Dermis blood vessel endothelial cell (primary cell): ENCODE data around the gene EIF6. TPM values are rescaled to one million over a fixed set of nuclear protein-coding genes. Genes with fewer than 3 reads are reported as not detected.

ENCODE experiments used
- DNase-seq: peaks from one replicate; pipeline ENCODE4 v3.0.0; 2010
- total RNA-seq: library from RNA; depleted of rRNA; stranded (reverse); fragments of >200 nt; gene quantifications from 2 replicates; pipeline ENCODE4 v1.2.3, GENCODE V29; 2014

EIF6 gene
- total RNA-seq, 1 donor from 2014 or later = 186 TPM

DNA sequence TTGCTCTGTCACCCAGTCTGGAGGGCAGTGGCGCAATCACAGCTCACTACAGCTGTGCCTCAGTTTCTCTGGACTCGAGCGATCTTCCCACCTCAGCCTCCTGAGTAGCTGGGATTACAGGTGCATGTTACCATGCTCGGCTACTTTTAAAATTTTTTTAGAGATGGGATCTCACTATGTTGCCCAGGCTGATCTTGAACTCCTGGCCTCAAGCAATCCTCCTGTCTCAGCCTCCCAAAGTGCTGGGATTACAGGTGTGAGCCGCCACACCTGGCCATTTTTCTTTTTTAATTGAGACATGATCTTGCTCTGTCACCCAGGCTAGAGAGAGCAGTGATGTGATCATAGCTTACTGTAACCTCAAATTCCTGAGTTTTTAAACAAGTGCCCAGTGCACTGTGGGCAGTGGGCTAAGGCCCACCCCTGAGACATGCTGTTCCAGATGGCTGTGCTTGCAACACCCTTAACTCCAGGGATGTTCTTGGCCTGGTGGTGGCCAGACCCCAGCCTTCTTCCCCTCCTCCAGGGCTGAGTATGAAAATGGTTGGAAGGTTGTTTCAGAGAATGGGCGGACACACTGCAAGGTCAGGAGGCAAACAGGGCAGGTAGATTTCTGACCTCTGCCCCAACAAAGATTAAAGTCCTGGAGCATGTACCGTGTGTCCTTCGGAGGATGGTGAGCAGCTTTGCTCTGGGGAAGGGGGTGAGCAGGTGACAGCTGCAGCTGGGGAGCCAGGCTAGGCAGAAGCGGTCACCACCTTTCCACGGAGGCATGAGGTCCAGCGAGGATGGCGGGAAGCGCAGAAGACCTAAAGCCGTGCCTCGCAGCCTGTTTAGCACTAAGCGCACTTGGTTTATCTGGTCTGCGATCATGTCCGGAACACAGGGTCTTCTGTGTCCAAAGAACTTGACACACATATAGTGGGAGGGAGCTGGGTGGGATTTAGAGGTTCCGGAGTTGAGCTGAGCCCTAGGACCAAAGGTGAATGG is 9.0 kb upstream of the EIF6 start:
- DNase-seq = no peak

DNA sequence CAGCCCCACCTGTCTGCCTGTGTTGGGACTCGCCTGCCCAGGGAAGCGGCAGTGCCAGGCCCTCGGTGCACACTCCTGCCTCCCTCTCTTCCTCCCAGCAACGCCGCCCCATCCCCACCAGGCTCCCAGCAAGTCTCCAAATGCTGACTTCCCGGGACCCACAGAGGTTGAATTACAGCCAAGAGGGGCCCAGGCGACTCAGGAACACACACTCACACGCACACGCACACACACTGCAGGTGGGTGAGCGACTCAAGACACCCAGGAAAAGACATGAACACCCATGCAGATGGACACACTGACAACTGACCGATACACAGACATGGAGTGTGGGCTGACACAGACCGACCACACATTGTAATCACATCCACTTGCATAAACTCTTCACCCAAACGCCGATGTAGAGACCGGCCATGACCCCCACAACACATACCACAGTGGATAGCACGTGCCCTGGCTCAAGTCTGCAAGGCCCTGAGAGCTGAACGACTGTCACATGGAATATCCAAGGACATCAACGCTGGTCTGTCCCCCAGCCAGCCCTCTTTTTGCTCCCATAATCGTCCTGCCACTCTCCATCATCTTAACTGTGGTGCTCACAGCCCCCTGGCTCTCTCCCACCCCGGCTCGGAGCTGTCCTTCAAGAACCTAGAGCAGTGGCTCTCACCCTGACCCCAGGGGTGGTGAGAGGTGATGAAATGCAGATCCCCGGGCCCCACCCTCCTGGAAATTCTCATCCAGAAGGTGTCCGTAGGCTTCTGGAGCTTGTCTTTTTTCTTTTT is 8.1 kb upstream of the EIF6 start:
- no peak for DNase-seq

DNA sequence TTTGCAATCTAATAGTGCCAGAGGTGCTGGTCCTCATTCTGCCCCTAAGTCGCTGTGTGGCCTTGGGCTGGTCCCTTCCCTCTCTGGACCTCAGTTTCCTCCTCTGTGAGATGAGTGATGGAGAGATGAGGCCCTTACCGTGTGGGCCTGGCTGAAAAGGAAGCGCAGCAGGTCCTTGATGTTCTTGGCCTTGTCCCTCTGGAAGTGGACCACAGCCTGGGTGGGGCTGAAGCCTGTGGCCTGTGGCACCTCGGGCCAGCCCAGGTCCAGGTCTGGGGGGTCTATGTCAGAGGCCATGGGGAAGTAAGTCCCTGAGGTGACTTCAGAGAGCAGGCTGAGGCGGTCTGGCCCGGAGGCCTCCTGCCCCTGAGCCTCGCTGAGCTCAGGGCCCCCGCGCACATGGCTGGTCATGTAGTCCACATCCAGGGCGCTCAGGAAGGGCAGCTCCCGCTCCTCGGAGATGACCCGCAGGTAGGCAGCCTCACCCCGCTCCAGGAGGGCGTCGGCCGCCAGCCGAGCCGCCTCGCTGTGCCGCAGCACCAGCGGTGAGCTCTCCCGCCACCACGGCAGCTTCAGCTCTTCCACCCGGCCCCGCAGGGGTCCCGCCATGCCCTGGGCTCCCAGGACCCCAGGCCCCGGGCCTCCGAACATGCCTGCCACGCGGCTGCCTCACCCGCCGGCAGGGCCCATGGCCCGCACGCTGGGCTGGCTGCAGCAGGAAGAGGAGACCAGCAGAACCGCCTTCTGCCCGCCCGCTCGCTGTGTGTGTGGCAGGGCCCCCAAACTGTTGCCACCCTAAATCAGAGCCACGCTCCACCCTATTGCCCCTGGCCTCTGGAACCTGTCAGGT is 7.3 kb upstream of the EIF6 start, which contains the start of gene FAM83C:
Gene FAM83C, minus strand, starts transcription at position 772 of the 850 bp plus-strand sequence. Its CDS starts 121 bp downstream, at position 651.
- DNase-seq = no peak

DNA sequence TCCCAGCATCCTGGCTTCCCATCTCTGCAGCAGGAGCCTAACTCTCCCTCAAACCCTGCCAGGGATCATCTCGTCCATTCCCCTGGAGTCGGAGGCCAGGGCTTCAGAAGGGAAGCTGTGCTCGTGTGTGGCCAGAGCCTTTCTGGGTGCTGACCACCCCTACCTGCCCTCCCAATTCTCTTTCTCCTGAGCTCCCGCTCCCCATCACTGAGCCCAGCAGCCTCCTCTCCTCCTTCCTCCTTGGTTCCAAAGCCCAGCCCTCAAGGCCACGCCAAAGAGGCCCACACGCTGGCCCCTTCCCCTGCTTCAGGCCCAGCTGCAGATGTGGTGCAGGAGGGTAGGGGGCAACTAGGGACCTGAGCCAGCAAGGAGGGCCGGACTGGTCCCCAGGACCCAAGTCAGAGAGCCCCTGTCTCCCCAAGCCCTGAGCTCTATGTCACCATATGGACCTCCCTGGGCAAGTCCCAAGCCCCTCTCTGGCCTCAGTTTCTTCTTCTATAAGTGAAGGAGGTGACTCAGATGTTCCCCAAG is 6.4 kb upstream of the EIF6 start:
- DNase-seq = no peak

DNA sequence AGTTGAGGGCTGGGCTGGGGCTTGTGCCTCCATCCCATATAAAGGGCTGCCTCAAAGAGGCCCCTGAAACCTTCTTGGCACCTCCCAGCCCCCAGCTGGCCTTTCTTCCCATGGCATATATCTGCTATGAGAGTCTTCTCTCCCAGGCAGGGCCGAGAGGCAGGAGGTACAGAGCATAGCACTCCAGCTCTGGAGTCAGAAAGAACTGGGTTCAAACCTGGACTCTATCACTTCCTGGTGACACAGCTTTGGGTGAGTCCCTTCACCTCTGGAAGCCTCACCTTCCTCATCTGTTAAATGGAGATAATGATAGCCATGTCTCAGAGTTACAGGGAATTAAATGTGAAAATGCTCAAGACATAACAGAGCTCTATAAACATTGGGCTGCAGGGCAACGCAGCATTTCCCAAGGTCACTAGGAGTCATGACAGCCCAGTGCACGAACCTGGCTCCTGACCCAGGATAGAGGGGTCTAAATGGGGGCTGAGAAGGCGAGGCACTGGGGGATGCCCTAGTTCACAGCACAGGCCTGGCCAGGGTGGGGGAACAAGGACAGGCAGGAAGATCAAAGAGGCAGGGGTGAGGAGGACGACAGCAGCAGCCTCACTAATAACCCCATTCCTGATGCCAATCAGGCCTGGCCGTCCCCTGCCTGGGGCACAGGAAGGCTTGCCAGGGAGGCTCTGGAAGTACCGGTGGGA is 5.8 kb upstream of the EIF6 start:
- no peak for DNase-seq

DNA sequence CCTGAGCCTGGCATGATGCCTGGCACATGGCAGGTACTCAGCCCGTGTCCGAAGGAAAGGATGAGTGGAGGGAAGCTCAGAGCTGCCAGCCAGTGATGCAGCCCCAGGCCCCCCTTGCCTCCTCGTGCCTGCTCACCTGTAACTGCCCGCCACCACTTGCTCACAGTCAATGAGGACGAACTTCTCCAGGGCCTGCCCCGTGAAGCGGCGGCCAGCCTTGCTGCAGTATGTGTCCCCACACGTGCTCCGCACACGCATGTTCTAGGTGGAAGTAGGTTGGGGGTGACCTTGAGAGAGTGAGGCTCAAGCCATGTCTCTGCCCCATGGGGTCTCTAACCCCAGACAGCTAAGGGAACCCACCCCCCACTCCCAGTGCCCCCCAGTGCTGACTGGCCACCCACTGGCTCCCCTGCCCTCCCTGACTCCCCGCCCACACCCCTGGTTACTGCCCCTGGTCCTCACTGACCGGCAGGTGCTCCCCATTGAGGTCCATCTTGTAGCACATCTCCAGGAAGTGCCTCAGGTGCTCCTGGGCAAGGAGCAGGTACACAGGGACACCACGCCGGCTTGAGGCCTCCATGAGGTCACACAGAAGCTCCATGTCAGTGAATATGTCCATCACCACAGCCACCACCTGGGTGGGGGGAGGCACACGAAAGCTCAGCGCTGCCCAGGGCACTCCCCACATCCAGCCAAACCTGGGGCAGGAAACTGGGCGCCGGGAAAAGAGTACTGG is 3.9 kb upstream of the EIF6 start:
- no peak for DNase-seq

DNA sequence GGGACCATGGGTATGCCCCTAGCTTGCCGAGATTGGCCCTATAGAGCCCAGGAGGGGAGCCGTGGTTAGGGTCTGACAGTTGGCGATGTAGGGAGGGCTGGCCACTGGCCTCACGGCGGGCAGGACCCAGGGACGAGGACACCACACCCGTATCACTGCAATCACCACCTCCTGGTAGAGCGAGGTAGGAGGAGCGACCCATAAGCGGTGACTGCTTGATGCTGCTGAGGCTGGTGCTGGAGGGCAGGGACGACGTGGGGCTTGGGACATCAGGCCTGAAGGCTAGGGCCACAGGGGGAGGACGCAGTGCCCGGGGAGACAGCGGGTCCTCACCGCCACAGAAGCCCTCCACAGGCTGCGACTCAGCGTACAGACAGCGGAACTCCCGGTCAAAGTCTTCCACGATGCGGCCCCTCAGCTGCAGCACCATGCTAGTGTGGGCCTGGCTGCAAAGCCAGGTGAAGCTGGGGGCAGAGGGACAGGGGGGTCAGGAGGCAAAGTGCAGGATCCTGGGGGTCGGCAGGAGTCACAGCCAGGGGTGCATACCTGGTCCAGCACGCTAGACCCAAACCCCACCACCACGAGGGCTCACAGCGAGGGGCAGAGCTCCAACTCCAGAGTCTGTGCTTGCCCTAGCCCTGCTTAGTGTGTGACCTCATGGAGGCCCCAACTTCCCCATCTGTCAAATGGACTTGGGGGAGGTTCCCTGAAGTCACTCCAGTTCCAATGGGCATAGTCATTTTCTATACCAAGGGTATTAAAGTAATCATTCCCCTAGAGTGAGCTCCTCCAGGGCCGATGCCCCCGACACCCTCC is 3.1 kb upstream of the EIF6 start:
- no peak for DNase-seq

DNA sequence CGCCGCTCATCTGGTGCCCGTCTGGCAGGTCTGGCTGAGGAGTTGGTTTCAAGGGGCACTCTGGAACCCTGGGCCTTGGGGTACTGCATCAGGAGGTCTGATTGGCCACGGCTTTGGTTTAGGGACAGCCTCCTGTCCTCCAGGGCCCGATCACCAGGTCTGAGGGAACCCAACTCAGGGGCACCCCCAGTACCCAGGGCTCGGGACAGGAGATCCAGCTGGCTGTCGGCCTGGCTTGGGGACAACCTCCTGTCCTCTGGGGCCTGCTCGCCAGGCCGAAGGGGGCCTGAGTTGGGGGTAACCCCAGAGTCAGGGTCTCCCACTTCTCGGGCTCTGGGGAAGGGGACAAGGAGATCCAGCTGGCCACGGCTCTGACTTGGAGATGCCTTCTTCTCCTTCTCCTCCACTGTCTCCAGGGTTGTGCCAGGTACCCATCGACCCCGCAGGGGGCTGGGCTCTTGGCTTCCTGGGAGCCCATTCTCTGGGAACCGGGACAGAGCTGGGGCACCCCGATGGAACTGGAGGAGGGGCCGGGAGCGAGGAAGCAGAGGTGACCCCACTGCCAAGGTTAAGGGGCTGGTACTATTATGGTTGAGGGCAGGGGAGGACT is 2.4 kb upstream of the EIF6 start:
- DNase-seq = no peak

DNA sequence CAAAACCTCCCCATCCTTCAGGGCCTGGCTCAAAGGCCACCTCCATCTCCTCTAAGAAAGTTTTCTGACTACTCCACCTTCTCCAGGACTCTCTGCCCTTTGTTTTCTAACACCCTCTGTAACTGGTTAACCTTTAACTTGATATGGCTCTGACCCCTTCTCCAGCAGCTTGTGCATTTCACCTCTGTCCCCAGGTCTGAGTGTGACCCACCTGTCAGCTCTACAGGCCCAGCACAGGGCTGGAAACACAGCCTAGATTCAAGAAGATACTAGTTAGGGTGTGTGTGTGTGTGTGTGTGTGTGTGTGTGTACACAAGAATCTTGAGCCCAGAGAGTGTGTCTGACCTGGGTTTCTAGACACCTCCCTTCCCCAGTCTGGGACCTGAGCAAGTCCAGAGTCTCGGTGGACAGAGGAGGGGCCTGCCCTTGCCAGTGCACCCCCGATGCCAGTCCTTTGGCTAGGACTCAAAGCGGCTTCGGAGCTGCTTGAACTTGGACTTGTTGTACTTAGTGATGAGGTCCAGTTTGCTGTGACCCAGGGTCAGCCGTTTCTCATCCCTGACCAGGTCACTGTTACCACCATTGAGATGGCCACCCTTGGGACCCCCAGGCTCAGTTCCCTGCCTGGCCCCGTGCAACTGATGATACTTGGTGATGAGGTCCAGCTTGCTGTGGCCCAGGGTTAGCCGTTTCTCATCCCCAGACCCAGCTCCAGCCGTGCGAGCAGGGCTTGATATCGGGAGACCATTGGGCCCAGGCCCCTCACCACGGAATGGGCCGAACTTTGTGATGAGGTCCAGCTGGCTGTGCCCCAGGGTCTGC is 1.7 kb upstream of the EIF6 start:
- no peak for DNase-seq

DNA sequence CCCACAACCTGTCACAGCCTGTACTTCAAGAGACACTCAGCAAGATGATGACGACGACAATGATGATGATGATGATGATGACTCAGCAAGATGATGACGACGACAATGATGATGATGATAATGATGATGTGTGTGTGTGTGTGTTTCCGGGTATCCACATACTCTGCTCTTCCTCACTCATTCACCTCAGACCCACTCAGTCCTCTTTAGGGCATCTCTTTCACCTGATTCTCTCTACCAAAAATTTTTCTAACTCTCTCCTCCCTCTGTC is 1.2 kb upstream of the EIF6 start:
- no peak for DNase-seq

DNA sequence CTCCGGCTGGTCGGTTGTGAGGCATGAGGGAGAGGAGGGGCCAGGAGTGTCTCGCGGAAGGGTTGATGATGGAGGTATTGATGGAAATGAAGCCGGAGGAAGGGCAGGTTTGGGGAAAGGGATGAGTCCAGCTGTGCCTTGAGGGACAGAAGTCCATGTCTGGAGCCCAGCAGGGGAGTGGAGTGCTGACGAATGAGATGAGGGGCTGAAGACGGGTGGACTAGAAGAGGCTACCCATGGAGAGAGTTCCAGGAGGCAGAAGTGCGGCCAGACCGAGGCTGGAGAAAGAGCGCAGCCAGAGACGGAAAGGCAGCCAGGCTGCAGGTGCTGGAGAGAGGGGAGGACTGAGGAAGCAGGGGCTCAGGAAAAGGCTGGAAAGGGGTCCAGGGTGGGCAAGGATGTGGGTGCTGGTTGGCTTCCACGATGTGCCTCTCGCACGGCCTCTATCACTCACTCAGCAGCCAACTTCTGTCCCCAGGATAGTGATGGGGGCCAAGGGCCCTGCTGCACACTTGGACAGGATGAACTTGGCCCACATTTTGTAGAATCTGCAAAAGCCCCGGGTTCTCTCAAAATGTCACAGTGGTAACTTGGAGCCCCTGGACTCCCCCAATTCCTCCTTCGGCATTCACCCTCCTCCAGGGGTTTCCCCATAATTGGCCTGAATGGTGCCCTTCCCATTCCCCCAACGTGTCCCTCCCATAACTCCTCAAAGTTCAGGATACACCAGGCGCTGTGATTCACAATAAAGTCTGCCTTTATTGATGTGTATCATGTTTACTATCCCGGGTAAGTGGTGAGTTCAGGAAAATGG is 627 bp upstream of the EIF6 start:
- DNase-seq = no peak

DNA sequence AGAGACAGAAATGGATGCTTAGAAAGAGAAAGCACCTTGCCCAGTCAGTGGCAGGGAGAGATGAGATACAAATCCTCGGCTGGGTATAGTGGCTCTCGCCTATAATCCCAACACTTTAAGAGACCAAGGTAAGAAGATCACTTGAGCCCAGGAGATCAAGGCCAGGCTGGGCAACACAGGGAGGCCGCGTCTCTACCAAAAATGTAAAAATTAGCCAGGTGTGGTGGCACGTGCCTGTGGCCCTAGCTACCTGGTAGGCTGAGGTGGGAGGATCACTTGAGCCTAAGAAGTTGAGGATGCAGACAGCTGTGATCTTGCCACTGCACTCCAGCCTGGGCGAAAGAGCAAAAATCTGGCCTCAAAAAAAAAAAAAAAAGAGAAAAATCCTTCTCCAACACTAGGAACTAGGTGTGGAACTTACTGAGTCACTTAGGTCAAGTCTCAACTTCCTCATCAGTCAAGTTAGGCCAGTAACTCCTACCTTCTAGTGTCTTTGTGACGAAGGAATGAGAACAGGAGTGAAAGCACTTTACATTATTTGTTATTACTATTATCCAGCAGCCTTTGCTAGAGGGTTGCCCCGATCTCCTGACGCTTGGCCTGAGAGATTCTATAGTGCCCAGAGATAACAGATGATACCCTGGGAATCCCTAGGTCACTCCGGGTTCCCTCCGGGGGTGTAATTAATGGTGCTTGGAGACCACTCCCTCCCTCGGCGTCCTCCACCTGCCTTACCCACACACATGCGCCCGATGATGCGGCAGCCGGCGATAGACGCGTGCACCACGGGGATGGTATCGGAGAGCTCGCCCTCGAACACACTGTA is 918 bp downstream of the EIF6 start:
- peak; percentile 36 for DNase-seq

DNA sequence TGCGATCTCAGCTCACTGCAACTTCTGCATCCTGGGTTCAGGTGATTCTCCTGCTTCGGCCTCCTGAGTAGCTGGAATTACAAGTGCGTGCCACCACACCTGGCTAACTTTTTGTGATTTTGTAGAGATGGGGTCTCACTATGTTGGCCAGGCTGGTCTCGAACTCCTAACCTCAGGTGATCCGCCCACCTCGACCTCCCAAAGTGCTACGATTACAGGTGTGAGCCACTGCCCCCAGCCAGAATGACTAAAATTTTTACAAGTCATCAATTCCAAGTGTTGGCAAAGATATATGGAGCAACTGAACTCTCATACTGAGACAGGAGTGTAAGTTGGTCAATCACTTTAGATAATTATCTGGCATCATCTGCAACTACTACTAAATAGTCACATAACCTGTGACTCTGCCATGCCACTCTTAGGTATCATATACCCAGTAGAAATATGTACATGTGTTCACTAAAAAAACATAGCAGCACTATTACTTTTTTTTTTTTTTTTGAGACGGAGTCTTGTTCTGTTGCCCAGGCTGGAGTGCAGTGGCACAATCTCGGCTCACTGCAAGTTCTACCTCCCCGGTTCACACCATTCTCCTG is 3.0 kb downstream of the EIF6 start:
- DNase-seq = no peak

DNA sequence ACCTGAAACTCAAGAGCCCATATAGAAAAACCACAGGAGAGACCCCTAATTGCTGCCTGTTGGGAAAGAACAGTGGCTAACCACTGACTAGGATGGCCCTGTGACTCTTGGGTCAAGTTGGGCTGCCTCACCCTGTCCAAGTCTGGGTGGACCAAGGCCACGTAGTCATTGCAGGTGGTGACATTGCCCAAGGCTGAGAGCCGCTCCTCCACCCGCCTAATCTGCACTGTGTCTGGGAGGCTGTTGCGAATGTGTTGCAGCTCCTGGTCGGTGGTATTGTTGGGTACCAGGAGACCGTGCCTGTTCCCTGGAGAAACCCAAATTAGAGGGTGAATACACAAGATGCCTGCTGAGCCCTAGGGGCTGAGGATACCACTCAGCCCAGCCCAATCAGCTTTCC is 4.0 kb downstream of the EIF6 start:
- no peak for DNase-seq

DNA sequence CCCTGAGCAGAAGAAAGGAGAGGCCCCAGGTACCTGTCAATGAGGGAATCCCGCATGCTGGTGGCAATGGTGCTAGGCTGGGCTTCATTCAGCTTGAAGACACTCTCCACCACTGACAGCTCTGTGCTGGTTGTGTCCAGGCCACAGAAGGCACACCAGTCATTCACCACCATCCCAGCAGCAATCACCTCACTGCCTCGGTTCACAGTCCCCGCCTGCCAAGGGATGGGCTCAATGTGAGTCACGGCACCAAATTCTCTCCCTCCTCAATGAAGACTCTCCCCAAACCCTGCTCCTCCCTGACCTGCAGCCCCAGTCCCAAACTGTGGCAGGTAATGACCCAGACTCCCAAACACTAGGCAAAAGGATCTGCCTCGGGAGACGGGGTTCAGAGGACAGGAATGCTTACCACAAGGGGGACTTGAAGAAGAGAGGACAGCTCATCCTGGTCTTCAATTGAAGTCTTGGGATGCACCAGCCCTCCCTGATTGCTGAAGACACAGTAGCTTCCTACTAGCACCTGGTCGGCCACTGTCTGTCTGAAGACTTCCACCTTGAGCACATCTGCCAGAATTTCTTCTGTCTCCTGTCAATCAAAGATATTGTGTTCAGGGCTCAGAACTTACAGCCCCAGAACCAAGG is 4.9 kb downstream of the EIF6 start:
- DNase-seq = no peak

DNA sequence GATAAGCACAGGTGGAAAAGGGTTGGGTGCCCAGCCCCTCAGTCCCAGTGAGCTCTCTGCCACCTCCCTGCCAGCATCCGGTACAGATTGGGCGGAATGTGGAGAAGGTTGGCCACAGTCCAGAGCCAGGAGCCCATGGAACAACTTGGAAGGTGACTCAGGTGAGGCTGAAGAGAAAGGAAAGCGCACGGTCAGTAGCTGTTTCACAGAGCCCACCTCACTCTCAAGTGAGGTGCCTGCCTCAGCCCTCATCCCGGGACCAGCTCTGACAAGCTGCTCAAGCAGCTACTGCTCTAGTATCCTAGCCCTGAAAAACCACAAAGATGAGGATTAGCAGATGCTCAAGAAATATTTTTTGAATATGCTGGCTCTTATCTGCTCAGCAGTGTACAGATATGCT is 5.5 kb downstream of the EIF6 start:
- no peak for DNase-seq
